WTC11 (cell line): ENCODE results near the gene TTC28. TPM values are rescaled to one million over a fixed set of nuclear protein-coding genes. Genes with fewer than 3 reads are reported as not detected.

Experiments used
- ATAC-seq: fragments of 200-7000 bp; cut with Tn5 transposase; 2 replicates; pipeline ENCODE4 v1.10.0; 2021; ENCODE audit warnings: mild to moderate bottlenecking, moderate library complexity
- CTCF ChIA-PET: fragments of 300-600 bp; sonication (Branson Sonifier 250); formaldehyde crosslinking; loops from one replicate; lab custom pipeline; 2021; ENCODE audit warnings: antibody characterized with exemption; lab: Charles Lee
- POLR2A ChIA-PET: fragments of 350-600 bp; sonication (Branson Sonifier 250); formaldehyde crosslinking; loops from one replicate; lab custom pipeline; 2021; ENCODE audit warnings: antibody characterized with exemption; lab: Charles Lee
- DNase-seq: peaks from one replicate; pipeline ENCODE4 v3.0.0; 2021; ENCODE audit warnings: low spot score
- H3K27ac Mint-ChIP-seq: 2 replicates; pipeline ENCODE4 v1.8.0; 2021; ENCODE audit warnings: mixed read lengths
- H3K27me3 Mint-ChIP-seq: 2 replicates; pipeline ENCODE4 v1.8.0; 2021; ENCODE audit warnings: low read depth, mild to moderate bottlenecking, moderate library complexity, mixed read lengths
- H3K36me3 Mint-ChIP-seq: 2 replicates; pipeline ENCODE4 v1.8.0; 2021; ENCODE audit warnings: mixed read lengths
- H3K4me1 Mint-ChIP-seq: 2 replicates; pipeline ENCODE4 v1.8.0; 2022; ENCODE audit warnings: mixed read lengths
- H3K4me3 Mint-ChIP-seq: 2 replicates; pipeline ENCODE4 v1.8.0; 2021; ENCODE audit warnings: mild to moderate bottlenecking, moderate library complexity, mixed read lengths
- H3K9me3 Mint-ChIP-seq: 2 replicates; pipeline ENCODE4 v1.8.0; 2021; ENCODE audit warnings: mixed read lengths
- ATF6 ChIP-seq: sonication (generic); formaldehyde crosslinking; IDR thresholded peaks from 2 replicates; pipeline ENCODE4 v1.8.1; 2023; ENCODE audit warnings: mild to moderate bottlenecking, missing genetic modification reagents
- E2F5 ChIP-seq: sonication (generic); formaldehyde crosslinking; IDR thresholded peaks from 2 replicates; pipeline ENCODE4 v1.8.1; 2022; ENCODE audit warnings: mild to moderate bottlenecking, moderate library complexity, missing genetic modification reagents
- ESRRA ChIP-seq: sonication (generic); formaldehyde crosslinking; IDR thresholded peaks from 2 replicates; pipeline ENCODE4 v1.8.1; 2022; ENCODE audit warnings: mild to moderate bottlenecking, missing genetic modification reagents, borderline replicate concordance
- HMGA2 ChIP-seq: fragments of 250-450 bp; sonication (Bioruptor Pico); IDR thresholded peaks from 2 replicates; pipeline ENCODE4 v1.4.0; 2021; ENCODE audit warnings: mild to moderate bottlenecking, moderate library complexity
- HMGXB4 ChIP-seq: sonication (generic); formaldehyde crosslinking; IDR thresholded peaks from 2 replicates; pipeline ENCODE4 v1.8.1; 2023; ENCODE audit warnings: mild to moderate bottlenecking, moderate library complexity, missing genetic modification reagents
- JAZF1 ChIP-seq: fragments of 250-450 bp; sonication (Bioruptor Pico); IDR thresholded peaks from 2 replicates; pipeline ENCODE4 v1.9.0; 2021; ENCODE audit warnings: moderate library complexity, mild to moderate bottlenecking, inconsistent platforms
- JUN ChIP-seq: sonication (generic); formaldehyde crosslinking; IDR thresholded peaks from 2 replicates; pipeline ENCODE4 v1.8.0; 2023; ENCODE audit warnings: mild to moderate bottlenecking, missing genetic modification reagents
- MXD4 ChIP-seq: fragments of 250-450 bp; sonication (Bioruptor Pico); IDR thresholded peaks from 2 replicates; pipeline ENCODE4 v1.8.0; 2021; ENCODE audit warnings: mild to moderate bottlenecking, moderate library complexity, borderline replicate concordance
- RORB ChIP-seq: fragments of 250-450 bp; sonication (Bioruptor Pico); IDR thresholded peaks from 2 replicates; pipeline ENCODE4 v1.9.0; 2021; ENCODE audit warnings: mild to moderate bottlenecking
- SMAD3 ChIP-seq: sonication (generic); formaldehyde crosslinking; IDR thresholded peaks from 2 replicates; pipeline ENCODE4 v1.8.0; 2022; ENCODE audit warnings: missing genetic modification reagents, mild to moderate bottlenecking, borderline replicate concordance
- SMAD4 ChIP-seq: sonication (generic); formaldehyde crosslinking; IDR thresholded peaks from 2 replicates; pipeline ENCODE4 v1.8.0; 2022; ENCODE audit warnings: mild to moderate bottlenecking, missing genetic modification reagents
- TCF7 ChIP-seq: sonication (generic); formaldehyde crosslinking; IDR thresholded peaks from 2 replicates; pipeline ENCODE4 v1.8.0; 2022; ENCODE audit warnings: mild to moderate bottlenecking, low read depth, missing genetic modification reagents, moderate library complexity
- TP53 ChIP-seq: sonication (generic); formaldehyde crosslinking; IDR thresholded peaks from 2 replicates; pipeline ENCODE4 v1.8.1; 2023; ENCODE audit warnings: mild to moderate bottlenecking, missing genetic modification reagents
- USF2 ChIP-seq: sonication (generic); formaldehyde crosslinking; IDR thresholded peaks from 2 replicates; pipeline ENCODE4 v1.8.1; 2023; ENCODE audit warnings: mild to moderate bottlenecking, missing genetic modification reagents, moderate library complexity
- ZBTB43 ChIP-seq: sonication (generic); formaldehyde crosslinking; IDR thresholded peaks from 2 replicates; pipeline ENCODE4 v1.8.1; 2023; ENCODE audit warnings: mild to moderate bottlenecking, missing genetic modification reagents
- ZNF138 ChIP-seq: sonication (generic); formaldehyde crosslinking; conservative IDR thresholded peaks from 2 replicates; pipeline ENCODE4 v1.8.1; 2022; ENCODE audit warnings: mild to moderate bottlenecking, moderate library complexity, missing genetic modification reagents
- ZNF232 ChIP-seq: sonication (generic); formaldehyde crosslinking; IDR thresholded peaks from 2 replicates; pipeline ENCODE4 v1.8.0; 2022; ENCODE audit warnings: mild to moderate bottlenecking, missing genetic modification reagents
- ZNF281 ChIP-seq: sonication (generic); formaldehyde crosslinking; IDR thresholded peaks from 2 replicates; pipeline ENCODE4 v1.8.0; 2023; ENCODE audit warnings: mild to moderate bottlenecking, missing genetic modification reagents
- ZNF423 ChIP-seq: fragments of 250-450 bp; sonication (Bioruptor Pico); IDR thresholded peaks from 2 replicates; pipeline ENCODE4 v2.1.2; 2022; ENCODE audit warnings: mild to moderate bottlenecking, moderate library complexity
- total RNA-seq: library from RNA; stranded (reverse); gene quantifications from 3 replicates; pipeline ENCODE4 v1.2.3, GENCODE V29; 2021
- TF ChIP-seq, protein P1 (sequence below): fragments of 250-450 bp; sonication (Bioruptor Pico); IDR thresholded peaks from 2 replicates; pipeline ENCODE4 v2.1.2; 2022; ENCODE audit warnings: mild to moderate bottlenecking, moderate library complexity

The TTC28 gene
- total RNA-seq, 1 experiment from 2014 or later, result 13.0 TPM

GRCh38 chr22:28407645-28408044 is 272.0 kb downstream of the TTC28 start (continued):
- TF ChIP-seq, protein P1, sequence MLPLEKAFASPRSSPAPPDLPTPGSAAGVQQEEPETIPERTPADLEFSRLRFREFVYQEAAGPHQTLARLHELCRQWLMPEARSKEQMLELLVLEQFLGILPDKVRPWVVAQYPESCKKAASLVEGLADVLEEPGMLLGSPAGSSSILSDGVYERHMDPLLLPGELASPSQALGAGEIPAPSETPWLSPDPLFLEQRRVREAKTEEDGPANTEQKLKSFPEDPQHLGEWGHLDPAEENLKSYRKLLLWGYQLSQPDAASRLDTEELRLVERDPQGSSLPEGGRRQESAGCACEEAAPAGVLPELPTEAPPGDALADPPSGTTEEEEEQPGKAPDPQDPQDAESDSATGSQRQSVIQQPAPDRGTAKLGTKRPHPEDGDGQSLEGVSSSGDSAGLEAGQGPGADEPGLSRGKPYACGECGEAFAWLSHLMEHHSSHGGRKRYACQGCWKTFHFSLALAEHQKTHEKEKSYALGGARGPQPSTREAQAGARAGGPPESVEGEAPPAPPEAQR (CRISPR knock-in tag), result no peak
- no peak for TF ChIP-seq RORB (CRISPR knock-in tag)
- no peak for TF ChIP-seq ZBTB43 (CRISPR knock-in tag)

- CTCF ChIA-PET, result no interaction called here
- TF ChIP-seq ZNF138 (CRISPR knock-in tag) (no peak), SMAD4 (CRISPR knock-in tag) (no peak), SMAD3 (CRISPR knock-in tag) (no peak), ZNF281 (CRISPR knock-in tag) (no peak), HMGA2 (no peak), USF2 (CRISPR knock-in tag) (no peak), HMGXB4 (CRISPR knock-in tag) (no peak), JAZF1 (CRISPR knock-in tag) (no peak), E2F5 (CRISPR knock-in tag) (no peak), ZNF232 (CRISPR knock-in tag) (no peak)
- no peaks in the 10 kb centered on the region for H3K27me3 Mint-ChIP-seq
- POLR2A ChIA-PET, result no interaction called here
- H3K27ac Mint-ChIP-seq, result no peak overlapping the region
- no peak overlapping the region for H3K4me3 Mint-ChIP-seq
- peaks cover 13% of the 10 kb centered on the region for H3K36me3 Mint-ChIP-seq
- peaks cover 17% of the 10 kb centered on the region for H3K9me3 Mint-ChIP-seq
- peaks cover 3% of the 10 kb centered on the region; the same call in 1 of the 2 replicates for H3K4me1 Mint-ChIP-seq
- no peak for ATAC-seq
- DNase-seq, result no peak
Measured at GRCh38 chr22:28406246-28406645, 273.4 kb downstream of the TTC28 start.

GRCh38 chr22:28405588-28405987 is 274.1 kb downstream of the TTC28 start:
- ATAC-seq, result no peak
- CTCF ChIA-PET, result no interaction called here
- H3K27me3 Mint-ChIP-seq, result no peaks in the 10 kb centered on the region
- no peak for TF ChIP-seq MXD4 (CRISPR knock-in tag)
- TF ChIP-seq JUN, result no peak
- no peak for TF ChIP-seq ATF6 (CRISPR knock-in tag)
- TF ChIP-seq ZNF232 (CRISPR knock-in tag), result no peak
- TF ChIP-seq TP53 (CRISPR knock-in tag), result no peak
- TF ChIP-seq ESRRA (CRISPR knock-in tag), result no peak
- TF ChIP-seq TCF7, result no peak
- TF ChIP-seq ZNF423 (CRISPR knock-in tag), result no peak
- no peak for TF ChIP-seq HMGXB4 (CRISPR knock-in tag)
- no peak for TF ChIP-seq SMAD3 (CRISPR knock-in tag)

More at GRCh38 chr22:28405588-28405987, 274.1 kb downstream of the TTC28 start:
- Mint-ChIP-seq H3K4me3 (no peak overlapping the region), H3K27ac (no peak overlapping the region), H3K9me3 (peaks cover 17% of the 10 kb centered on the region), H3K36me3 (peaks cover 13% of the 10 kb centered on the region), H3K4me1 (peaks cover 3% of the 10 kb centered on the region; the same call in 1 of the 2 replicates)
- POLR2A ChIA-PET, result no interaction called here
- DNase-seq, result no peak
